Nephron progenitor cell (in vitro differentiated cells): ENCODE measurements around the gene RGS9.
A peak's percentile ranks its signal among the peaks of the same experiment; 100 is the strongest.
"Not testable (repeated sequence)": the region's sequence is repeated elsewhere in the genome, so short reads cannot be mapped to it uniquely, and the experiment has no call there.

ENCODE experiments used
- DNase-seq: peaks from one replicate; pipeline ENCODE4 v3.0.0; 2021
- H3K27ac Mint-ChIP-seq: 2 replicates; pipeline ENCODE4 v1.8.0; 2021; ENCODE audit warnings: mild to moderate bottlenecking, moderate library complexity, mixed read lengths
- H3K27me3 Mint-ChIP-seq: 2 replicates; pipeline ENCODE4 v1.8.0; 2021; ENCODE audit warnings: mild to moderate bottlenecking, low read depth, mixed read lengths; ENCODE audit not compliant: poor library complexity
- H3K36me3 Mint-ChIP-seq: 2 replicates; pipeline ENCODE4 v1.8.0; 2021; ENCODE audit warnings: low read depth, mixed read lengths
- H3K4me1 Mint-ChIP-seq: 2 replicates; pipeline ENCODE4 v1.8.0; 2021; ENCODE audit warnings: mixed read lengths
- H3K4me3 Mint-ChIP-seq: 2 replicates; pipeline ENCODE4 v1.8.0; 2021; ENCODE audit warnings: mild to moderate bottlenecking, moderate library complexity, mixed read lengths
- H3K9me3 Mint-ChIP-seq: 2 replicates; pipeline ENCODE4 v1.8.0; 2021; ENCODE audit warnings: mild to moderate bottlenecking, moderate library complexity, mixed read lengths
- CTCF ChIP-seq: fragments of 200-600 bp; sonication (generic); IDR thresholded peaks from 2 replicates; pipeline ENCODE4 v1.5.0; 2021; ENCODE audit warnings: antibody characterized with exemption

Gene RGS9

GRCh38 chr17:65173976-65174683 lies 37.0 kb downstream of the RGS9 start:
- TF ChIP-seq CTCF = no peak
- Mint-ChIP-seq H3K9me3 (peaks cover 10% of the 10 kb centered on the region), H3K27me3 (peaks cover 26% of the 10 kb centered on the region)

GRCh38 chr17:65174974-65175373 lies 37.8 kb downstream of the RGS9 start:
- H3K36me3 Mint-ChIP-seq = no peaks in the 10 kb centered on the region
- TF ChIP-seq CTCF = no peak
- no peak overlapping the region for H3K4me3 Mint-ChIP-seq
- H3K4me1 Mint-ChIP-seq = peaks cover 22% of the 10 kb centered on the region
- no peak overlapping the region for H3K27ac Mint-ChIP-seq
- DNase-seq = no peak
- H3K27me3 Mint-ChIP-seq = peaks cover 28% of the 10 kb centered on the region
- peaks cover 10% of the 10 kb centered on the region for H3K9me3 Mint-ChIP-seq

More at GRCh38 chr17:65173976-65174683, 37.0 kb downstream of the RGS9 start:
- H3K27ac Mint-ChIP-seq = no peak overlapping the region
- no peaks in the 10 kb centered on the region for H3K36me3 Mint-ChIP-seq
- DNase-seq = no peak
- peaks cover 20% of the 10 kb centered on the region for H3K4me1 Mint-ChIP-seq
- no peak overlapping the region for H3K4me3 Mint-ChIP-seq

- Mint-ChIP-seq H3K36me3 (no peaks in the 10 kb centered on the region), H3K9me3 (peaks cover 10% of the 10 kb centered on the region), H3K27me3 (peaks cover 28% of the 10 kb centered on the region), H3K27ac (no peak overlapping the region), H3K4me3 (no peak overlapping the region), H3K4me1 (peaks cover 32% of the 10 kb centered on the region)
- no peak for DNase-seq
- TF ChIP-seq CTCF = no peak
These were observed 38.8 kb downstream of the RGS9 start for GRCh38 chr17:65175952-65176351.

- no peak for DNase-seq
- peaks cover 34% of the 10 kb centered on the region for H3K4me1 Mint-ChIP-seq
- peaks cover 10% of the 10 kb centered on the region for H3K9me3 Mint-ChIP-seq
These were observed 39.7 kb downstream of the RGS9 start for GRCh38 chr17:65176646-65177409.

GRCh38 chr17:65177901-65178300 lies 40.7 kb downstream of the RGS9 start:
- Mint-ChIP-seq H3K4me1 (peaks cover 45% of the 10 kb centered on the region), H3K4me3 (no peak overlapping the region), H3K27ac (no peak overlapping the region), H3K9me3 (peaks cover 10% of the 10 kb centered on the region), H3K27me3 (peaks cover 29% of the 10 kb centered on the region), H3K36me3 (no peaks in the 10 kb centered on the region)
- no peak for DNase-seq
- TF ChIP-seq CTCF = no peak

More at GRCh38 chr17:65176646-65177409, 39.7 kb downstream of the RGS9 start:
- TF ChIP-seq CTCF = no peak
- no peak overlapping the region for H3K27ac Mint-ChIP-seq
- no peaks in the 10 kb centered on the region for H3K36me3 Mint-ChIP-seq
- H3K4me3 Mint-ChIP-seq = no peak overlapping the region
- peaks cover 21% of the 10 kb centered on the region for H3K27me3 Mint-ChIP-seq

GRCh38 chr17:65180276-65180675 lies 43.1 kb downstream of the RGS9 start:
- H3K9me3 Mint-ChIP-seq = peaks cover 10% of the 10 kb centered on the region
- H3K27ac Mint-ChIP-seq = peak overlapping the region; percentile 99
- H3K27me3 Mint-ChIP-seq = peaks cover 40% of the 10 kb centered on the region
- H3K36me3 Mint-ChIP-seq, DNase-seq, H3K4me3 Mint-ChIP-seq: not testable (repeated sequence)
- H3K4me1 Mint-ChIP-seq = peaks cover 68% of the 10 kb centered on the region

GRCh38 chr17:65180752-65181236 lies 43.6 kb downstream of the RGS9 start:
- not testable (repeated sequence) for H3K36me3 Mint-ChIP-seq, DNase-seq, H3K4me3 Mint-ChIP-seq
- Mint-ChIP-seq H3K9me3 (peaks cover 10% of the 10 kb centered on the region), H3K27me3 (peaks cover 37% of the 10 kb centered on the region), H3K27ac (peak overlapping the region; percentile 90), H3K4me1 (peaks cover 73% of the 10 kb centered on the region)
